ENCODE data around the gene ORAI2. TPM values are rescaled to one million over a fixed set of nuclear protein-coding genes. Genes with fewer than 3 reads are reported as not detected.
A peak's percentile ranks its signal among the peaks of the same experiment; 100 is the strongest.
"Not testable (repeated sequence)": the region's sequence is repeated elsewhere in the genome, so short reads cannot be mapped to it uniquely, and the experiment has no call there.

Gene ORAI2
- 39.5 and 47.5 TPM in 2 replicates for polyA plus RNA-seq (2014; cell fraction: cytosol; rRNA removed)
- 5.3 and 6.4 TPM in 2 replicates for polyA plus RNA-seq (2014; cell fraction: nucleus; rRNA removed)

DNA sequence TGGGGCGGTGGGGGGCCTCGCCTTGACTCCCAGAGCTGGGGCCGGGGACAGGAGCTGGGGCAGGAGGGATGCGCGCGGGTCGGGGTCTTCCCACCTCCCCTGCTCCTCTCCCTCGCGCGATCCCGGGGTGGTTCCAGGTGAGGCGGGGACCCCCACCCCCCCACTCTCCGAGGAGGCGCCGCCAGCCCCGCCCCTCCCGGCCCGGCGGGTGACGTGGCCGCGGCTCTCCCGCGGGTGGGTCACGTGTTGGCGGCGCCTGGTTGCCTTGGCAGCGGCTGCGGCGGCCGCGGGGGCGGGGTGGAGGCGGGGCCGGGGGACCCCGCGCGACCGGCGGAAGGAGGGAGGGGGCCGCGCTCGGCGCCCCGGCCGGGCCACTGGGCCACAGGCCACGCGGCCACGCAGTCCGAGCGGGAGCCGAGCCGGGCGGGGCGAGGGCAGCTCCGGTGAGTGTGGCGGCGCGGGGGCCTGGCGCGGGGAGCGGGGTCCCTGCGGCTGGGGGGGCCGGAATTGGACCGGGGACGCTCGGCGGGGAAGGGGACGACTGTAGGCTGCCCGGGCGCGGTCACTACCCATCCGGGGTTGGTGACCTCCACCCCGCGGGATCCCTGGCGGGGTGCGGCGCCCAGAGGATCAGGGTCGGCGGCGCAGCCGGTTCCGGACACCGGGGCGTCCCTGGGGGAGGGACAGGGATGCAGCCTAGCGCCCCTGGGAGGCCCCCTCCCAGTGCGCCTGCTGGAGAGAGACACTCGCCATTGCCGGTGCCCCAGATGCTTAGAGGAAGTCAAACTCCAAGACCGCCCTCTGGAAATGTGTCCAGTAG is at the start of gene ORAI2:
Gene ORAI2 (plus strand): TSS at position 357 of the 820 bp plus-strand sequence. CDS start 5,382 bp downstream, outside the sequence.
- DNase-seq (ENCODE audit: low spot score) = peak; percentile 56

DNA sequence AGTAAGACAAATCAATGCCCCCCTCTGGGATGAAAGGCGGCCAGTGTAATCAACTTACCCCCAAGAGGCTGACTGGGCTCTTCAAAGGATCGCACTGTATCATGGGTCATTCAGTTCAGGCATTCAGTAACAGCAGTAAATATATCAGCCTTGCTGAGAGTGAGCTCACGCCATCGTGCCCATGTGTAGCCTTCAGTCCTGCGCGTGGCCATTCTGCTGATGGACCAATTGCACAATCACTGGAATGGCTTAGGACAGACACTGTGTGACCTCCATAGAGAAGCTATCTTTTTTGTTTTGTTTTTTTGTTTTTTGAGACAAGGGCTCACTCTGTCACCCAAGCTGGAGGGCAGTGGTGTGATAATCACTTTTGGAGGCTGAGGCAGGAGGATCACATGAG is 46.3 kb upstream of the ORAI2 start:
- no peak for DNase-seq (ENCODE audit: low spot score)

DNA sequence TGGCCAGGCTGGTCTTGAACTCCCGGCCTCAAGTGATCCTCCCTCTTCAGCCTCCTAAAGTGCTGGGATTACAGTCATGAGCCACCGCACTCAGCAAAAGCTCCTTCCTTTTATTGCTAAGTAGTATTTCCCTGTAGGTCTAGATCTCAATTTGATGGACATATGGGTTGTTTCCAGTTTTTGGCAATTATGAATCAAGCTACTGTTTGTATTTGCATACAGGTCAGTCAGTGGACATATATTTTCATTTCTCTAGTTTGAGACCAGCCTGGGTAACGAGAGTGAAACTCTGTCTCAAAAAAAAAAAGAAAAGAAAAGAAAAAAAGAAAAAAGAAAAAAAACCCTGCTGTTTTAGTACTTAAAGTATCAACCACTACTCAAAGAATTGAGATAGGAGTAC is 43.6 kb upstream of the ORAI2 start:
- DNase-seq (ENCODE audit: low spot score) = no peak

DNA sequence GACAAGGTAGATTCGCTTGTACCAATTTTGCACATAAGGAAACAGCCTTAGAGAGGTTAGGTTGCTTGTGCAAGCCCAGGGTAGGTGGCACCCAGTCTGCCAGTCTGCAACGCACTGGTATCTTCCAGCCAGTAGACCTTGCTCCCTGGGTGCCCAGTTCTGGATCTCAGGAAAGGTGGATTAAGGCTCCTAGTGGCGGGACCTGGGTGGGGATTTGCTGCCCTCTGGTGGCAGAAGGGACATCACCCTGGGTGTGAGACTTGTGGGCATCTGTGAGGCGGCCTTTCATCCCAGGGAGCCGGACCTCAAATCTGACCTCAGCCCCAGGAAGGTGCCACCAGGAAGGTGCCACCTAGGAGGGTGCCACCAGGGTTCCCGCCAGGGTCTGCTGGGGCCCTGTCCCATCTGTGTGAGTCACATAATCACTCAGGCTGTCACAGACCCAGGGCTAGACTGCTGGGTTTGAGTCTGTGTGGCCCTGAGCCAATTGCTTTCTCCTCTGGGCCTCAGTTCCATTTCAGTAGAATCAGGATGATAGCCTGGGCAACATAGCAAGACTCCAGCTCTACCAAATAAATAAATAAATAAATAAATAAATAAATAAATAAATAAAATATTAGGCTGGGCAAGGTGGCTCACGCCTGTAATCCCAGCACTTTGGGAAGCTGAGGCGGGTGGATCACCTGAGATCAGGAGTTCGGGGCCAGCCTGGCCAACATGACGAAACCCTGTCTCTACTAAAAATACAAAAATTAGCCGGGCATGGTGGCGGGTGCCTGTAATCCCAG is 42.5 kb upstream of the ORAI2 start:
- peak; percentile 83 for DNase-seq (ENCODE audit: low spot score)

DNA sequence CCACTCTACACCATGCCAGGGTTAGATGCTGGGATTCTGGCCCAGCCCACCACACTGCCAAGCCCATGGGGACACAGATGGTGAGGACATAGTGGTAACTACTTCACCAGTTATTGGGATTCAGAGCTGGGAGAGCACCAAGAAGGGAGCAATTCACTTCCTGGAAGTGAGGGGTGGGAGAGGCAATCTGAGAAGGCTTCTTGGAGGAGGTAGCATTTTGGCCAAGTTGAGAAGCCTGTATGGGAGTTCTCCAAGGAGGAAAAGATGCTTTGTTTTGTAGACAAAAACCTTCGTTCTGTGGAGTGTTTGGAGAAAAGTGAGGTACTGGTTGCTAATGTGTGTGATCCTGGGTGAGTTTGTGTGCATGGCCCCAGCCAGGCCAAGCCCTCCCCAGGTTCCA is 41.0 kb upstream of the ORAI2 start:
- DNase-seq (ENCODE audit: low spot score) = no peak

DNA sequence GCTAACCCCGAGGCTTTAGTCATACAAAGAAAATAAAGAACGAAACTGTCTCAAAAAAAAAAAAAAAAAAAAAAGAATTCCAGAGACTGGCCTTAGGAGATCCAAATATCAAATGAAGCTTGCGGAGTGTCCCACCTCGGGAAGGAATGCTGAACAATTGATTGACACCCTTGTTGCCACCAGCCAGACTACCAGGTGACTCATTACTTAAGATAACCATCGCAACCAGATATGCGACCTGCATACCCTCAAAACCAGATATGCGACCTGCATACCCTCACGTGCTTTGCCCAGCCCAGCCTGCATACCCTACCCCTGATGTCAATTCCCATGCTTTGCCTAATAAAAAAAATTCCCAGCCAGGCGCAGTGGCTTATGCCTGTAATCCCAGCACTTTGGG is 39.9 kb upstream of the ORAI2 start:
- DNase-seq (ENCODE audit: low spot score) = no peak

DNA sequence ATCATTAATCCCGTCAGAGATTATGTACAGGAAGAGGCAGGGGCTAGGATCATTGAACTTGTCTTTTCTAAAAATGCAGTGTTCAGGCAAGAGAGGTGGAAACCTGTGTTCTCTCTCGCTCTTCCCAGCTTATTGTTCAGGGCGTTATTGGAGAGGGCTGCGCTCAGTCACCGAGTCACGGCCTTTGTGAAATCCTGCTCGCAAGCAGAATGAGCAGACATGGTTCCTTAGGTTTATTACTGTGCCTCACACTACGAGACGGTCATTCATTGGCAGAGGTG is 37.8 kb upstream of the ORAI2 start:
- DNase-seq (ENCODE audit: low spot score) = no peak

DNA sequence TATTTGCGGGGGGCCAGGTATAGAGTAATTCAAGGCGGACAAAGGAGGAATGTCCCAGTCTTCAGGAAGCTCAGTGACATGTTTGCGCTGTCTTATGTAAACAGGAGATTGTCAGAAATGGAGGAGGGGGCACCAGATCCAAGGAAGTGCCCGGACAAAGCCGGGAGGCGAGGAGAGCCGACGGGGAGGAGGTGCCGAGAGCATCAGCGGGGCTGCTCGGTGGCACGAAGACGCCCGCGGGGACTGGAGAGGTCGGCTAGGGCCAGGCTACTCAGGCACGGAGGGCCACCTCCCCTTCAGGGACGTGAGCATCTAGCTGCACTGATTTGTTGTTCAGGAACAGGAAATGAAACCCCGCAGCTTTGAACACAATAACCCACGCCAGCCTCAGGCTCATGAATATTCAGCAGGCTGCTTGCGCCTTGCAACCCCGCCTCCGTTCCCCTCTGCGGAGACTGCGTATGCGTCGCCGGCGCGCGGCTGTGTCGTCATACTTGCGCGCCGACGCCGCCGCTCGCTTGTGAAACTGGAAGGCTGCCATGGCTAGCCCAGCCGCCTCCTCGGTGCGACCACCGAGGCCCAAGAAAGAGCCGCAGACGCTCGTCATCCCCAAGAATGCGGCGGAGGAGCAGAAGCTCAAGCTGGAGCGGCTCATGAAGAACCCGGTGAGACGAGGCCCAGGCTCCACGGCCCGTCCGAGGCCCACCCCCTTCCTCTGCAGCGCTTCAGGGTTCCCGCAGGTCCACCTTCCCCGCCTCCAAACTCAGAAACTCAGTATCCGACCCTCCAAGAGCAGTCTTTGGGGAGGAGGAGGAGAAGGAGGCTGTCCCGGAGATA is 37.3 kb upstream of the ORAI2 start, which contains the start of gene PRKRIP1:
Gene PRKRIP1 (plus strand): TSS at position 491 of the 837 bp plus-strand sequence. CDS start 49 bp downstream, at position 540.
- peak; percentile 90 for DNase-seq (ENCODE audit: low spot score)

DNA sequence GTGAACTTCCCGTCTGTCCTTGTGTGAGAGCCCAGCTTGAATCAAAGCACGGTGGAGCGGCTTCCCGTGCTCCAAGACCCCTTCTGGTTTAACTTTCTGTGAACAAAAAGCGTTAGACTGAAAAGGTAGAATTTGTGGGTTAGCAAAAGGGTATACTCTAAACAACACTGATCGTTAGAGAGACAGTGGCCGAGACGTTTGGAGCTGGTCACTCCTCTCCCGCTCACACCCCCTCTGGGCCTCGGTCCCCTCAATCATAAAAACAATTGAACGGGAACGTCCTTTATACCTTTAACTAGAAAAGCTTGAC is 36.7 kb upstream of the ORAI2 start:
- no peak for DNase-seq (ENCODE audit: low spot score)

DNA sequence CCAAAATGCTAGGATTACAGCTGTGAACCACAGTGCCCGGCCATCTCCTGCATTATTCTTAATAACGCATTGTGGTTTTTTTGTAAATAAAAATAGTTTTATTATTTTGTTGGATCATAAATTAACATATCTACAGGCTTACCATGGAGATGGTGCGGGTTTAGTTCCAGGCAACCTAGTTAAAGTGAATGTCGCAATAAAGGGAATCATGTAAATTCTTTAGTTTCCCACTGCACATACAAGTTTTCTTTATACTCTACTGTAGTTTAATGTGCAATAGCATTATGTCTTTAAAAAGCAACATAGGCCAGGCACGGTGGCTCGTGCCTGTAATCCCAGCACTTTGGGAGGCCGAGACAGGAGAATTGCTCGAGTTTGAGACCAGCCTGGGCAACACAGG is 34.8 kb upstream of the ORAI2 start:
- no peak for DNase-seq (ENCODE audit: low spot score)

DNA sequence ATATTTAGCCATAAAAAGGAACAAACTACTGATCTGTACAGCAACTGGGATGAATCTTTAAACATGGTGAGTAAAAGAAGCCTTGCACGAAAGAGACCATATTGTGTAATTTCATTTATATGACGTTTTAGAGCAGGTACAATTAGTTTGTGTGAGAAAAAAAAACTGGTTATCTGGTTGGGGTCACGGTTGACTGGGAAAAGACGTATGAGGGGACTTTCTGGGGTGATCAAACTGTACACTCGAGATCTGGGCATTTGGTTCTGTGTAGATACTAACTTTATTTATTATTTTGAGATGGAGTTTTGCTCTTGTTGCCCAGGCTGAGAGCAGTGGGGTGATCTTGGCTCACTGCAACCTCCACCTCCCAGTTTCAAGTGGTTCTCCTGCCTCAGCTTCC is 33.0 kb upstream of the ORAI2 start:
- DNase-seq (ENCODE audit: low spot score) = no peak

DNA sequence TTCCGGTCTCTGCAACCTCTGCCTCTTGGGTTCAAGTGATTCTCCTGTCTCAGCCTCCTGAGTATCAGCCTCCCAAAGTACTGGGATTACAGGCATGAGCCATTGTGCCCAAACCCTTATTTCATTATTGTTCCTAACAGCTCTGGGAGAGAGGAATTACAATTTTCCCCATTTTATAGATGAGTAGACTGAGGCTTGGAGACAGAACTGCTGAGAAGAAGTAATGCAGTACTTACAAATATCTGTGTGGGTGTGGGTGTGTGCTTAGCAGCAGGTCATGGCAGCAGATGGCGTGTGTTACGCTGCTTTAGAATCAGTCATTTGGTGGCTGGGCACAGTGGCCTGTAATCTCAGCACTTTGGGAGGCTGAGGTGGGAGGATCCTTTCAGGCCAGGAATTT is 29.8 kb upstream of the ORAI2 start:
- no peak for DNase-seq (ENCODE audit: low spot score)

DNA sequence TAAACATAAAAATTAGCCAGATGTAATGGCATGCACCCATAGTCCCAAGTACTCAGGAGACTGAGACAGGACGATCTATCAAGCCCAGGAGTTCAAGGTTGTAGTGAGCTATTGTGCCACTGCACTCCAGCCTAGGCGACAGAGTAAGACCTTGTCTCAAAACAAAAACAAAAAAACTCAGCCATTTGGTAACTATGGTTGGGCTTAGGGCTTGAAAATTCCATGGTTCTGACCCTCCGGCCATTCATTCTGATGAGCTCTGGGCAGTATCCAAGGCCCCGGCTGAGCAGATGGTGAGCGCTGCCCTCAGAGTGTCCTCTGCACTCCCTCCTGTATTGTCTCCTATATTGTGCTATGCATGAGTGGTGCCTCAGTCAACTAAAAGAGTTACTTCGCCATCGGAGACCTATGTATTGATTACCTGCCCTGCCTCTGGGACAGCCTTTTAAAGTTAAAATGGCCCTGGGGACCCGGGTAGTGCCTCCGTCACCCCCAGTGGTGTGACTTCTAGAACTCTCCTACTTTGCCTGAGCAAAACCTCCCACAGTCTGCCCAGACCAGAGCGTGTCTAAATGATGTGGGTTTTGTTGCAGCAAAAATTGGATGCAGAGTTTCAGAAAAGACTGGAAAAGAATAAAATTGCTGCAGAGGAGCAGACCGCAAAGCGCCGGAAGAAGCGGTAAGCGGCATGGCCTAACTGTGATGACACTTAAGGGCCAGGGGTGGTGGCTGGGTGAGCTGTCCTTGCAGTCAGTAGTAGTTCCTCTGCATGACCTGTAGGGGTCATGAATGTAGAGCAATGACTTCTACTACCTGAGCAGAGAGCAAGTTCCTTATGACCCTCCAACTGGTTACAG is 29.1 kb upstream of the ORAI2 start:
- peak; percentile 65 for DNase-seq (ENCODE audit: low spot score)

DNA sequence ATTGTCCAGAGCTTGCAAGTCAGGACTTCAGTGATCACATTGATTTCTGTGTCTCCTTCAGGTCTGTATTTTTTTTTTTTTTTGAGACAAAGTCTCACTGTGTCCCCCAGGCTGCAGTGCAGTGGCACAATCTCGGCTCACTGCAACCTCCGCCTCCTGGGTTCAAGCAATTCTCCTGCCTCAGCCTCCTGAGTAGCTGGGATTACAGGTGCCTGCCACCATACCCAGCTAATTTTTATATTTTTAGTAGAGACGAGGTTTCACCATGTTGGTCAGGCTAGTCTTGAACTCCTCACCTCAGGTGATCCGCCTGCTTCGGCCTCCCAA is 28.6 kb upstream of the ORAI2 start:
- not testable (repeated sequence) for DNase-seq (ENCODE audit: low spot score)

DNA sequence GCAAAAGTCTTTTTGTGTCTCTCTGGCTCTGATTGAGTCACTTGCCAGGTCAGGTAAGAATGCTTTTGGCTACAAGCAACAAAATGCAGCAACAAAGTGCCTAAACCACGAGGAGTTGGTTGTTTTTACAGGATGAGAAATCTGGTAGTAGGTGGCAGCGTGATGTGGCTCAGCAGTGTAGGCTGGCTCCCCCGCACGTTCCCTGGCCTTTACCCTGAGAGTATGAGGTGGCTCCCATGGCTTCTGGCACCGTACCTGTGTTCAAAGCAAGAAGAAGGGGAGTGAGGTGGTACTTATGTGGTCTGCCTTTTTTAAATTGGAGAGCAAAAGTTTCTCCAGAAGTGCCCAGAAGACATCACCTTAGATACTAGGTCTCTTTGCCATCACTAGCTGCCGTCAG is 25.5 kb upstream of the ORAI2 start:
- DNase-seq (ENCODE audit: low spot score) = no peak

DNA sequence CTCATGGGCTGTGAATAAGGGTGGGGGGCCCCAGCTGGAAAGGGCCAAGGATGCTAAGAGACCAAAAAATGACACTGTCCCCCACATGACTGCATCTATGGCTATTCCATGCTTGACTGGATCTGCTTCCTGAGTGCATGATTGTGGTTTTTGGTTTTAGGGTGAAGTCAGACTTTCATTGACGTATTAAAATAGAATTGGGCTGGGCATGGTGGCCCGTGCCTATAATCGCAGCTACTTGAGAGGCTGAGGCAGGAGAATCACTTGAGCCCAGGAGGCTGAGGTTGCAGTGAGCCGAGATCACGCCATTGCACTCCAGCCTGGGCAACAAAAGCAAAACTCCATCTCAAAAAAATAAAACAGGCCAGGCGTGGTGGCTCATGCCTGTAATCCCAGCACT is 24.8 kb upstream of the ORAI2 start:
- DNase-seq (ENCODE audit: low spot score) = not testable (repeated sequence)

DNA sequence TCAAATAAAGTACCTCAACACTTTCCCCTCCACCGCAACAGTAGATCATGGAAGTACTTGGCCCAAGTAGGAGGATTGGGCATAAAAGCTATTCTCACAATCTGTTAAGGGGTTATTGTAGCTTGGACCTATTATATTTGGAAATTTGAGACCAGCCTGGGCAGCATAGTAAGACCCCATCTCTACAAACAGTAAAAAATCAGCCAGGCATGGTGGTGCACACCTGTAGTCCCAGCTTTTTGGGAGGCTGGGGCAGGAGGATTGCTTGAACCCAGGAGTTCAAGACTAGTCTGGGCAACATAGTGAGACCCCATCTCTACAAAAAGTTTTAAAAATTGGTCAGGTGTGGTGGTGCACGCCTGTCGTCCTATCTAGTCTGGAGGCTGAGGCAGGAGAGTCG is 24.0 kb upstream of the ORAI2 start:
- DNase-seq (ENCODE audit: low spot score) = no peak

DNA sequence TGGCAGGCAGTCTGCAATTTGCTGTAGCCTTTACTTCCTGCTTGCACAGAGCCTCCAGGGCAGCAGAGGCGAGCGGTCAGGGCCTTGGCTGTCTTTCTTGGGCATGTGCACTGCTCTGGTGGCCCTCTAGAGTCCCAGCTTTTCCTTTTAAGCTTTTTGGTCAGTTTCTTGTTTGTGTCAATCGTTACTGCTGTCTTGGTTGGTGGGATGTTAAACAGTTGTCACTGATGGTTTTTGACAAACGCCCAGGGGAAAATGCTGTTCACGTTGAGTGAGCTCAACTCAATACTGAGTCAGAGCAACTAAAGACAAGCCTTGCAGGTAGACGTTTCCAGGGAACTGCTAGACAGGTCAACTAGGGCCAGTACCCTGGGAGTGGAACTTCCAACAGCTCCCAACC is 23.3 kb upstream of the ORAI2 start:
- no peak for DNase-seq (ENCODE audit: low spot score)

DNA sequence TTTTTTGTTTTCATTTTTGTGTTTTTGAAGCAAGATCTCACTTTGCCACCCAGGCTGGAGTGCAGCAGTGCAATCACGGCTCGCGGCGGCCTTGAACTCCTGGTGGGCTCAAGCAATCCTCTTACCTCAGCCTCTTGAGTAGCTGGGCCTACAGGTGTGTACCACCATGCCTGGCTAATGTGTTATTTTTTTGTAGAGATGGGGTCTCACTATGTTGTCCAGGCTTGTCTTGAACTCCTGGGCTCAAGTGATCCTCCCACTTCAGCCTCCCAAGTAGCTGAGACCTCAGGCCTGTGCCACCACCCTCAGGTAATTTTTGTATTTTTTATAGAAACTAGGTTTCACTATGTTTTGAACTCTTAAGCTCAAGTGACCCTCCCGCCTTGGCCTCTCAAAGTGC is 22.5 kb upstream of the ORAI2 start:
- no peak for DNase-seq (ENCODE audit: low spot score)

DNA sequence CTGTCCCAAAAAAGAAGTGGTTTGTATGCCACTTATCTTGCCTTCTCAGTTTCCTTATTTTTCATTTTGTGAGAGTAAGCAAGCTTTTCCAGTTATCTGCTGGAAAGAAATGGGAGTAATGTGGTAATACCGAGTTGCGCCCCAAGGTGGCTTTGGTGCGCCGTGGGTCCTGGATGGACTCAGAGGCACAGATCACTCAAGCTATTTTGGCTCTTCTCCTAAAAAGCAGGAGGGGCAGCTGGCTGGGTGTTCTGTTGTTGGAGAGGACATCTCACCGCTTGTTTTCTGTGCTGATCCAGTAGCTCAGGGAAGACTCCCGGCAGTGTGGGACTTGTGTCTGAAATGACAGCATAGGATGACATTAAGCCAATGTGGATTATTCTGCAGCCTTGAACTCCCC is 20.8 kb upstream of the ORAI2 start:
- no peak for DNase-seq (ENCODE audit: low spot score)

DNA sequence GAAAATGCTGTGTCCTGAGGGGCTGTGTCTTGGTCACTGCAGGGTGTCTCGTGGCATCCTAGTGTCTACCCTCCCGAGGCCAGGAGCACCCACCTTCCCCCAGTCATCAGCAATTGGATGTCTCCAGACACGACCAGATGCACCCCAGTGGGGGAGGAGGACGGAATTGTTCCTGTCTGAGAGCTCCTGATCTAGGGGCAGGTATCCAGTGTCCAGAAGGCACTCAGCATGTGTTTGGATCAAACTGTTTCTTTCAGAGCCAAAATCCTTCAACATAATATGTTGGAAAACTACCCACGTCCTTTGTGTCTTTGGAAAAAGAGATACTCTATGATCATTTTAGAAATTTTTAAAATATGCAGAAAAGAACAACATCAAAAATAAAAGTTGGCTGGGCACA is 20.3 kb upstream of the ORAI2 start:
- no peak for DNase-seq (ENCODE audit: low spot score)

All from SK-N-DZ (cell line).